Measurements from ENCODE around the gene KIF21A.

Gene KIF21A

GRCh38 chr12:39390752-39391151 is 52.2 kb downstream of the KIF21A start:
- DNase-seq (ENCODE audit: low read depth in 2 of 2), result no peak

GRCh38 chr12:39389399-39390150 is 53.3 kb downstream of the KIF21A start:
- no peak for DNase-seq (ENCODE audit: low read depth in 2 of 2)

GRCh38 chr12:39386335-39386734 is 56.6 kb downstream of the KIF21A start:
- no peak for DNase-seq (ENCODE audit: low read depth in 2 of 2)

GRCh38 chr12:39383114-39383513 is 59.8 kb downstream of the KIF21A start:
- DNase-seq (ENCODE audit: low read depth in 2 of 2), result no peak

GRCh38 chr12:39380090-39380489 is 62.8 kb downstream of the KIF21A start:
- no peak for DNase-seq (ENCODE audit: low read depth in 2 of 2)

- DNase-seq (ENCODE audit: low read depth in 2 of 2), result no peak
Observed at GRCh38 chr12:39378341-39378740, 64.6 kb downstream of the KIF21A start.

GRCh38 chr12:39375206-39375808 is 67.6 kb downstream of the KIF21A start:
- DNase-seq (ENCODE audit: low read depth in 2 of 2), result no peak

GRCh38 chr12:39372929-39373328 is 70.0 kb downstream of the KIF21A start:
- DNase-seq (ENCODE audit: low read depth in 2 of 2), result no peak

- no peak for DNase-seq (ENCODE audit: low read depth in 2 of 2)
Observed at GRCh38 chr12:39372204-39372925, 70.6 kb downstream of the KIF21A start.

- no peak for DNase-seq (ENCODE audit: low read depth in 2 of 2)
Observed at GRCh38 chr12:39369756-39370155, 73.2 kb downstream of the KIF21A start.

GRCh38 chr12:39368891-39369290 is 74.0 kb downstream of the KIF21A start:
- DNase-seq (ENCODE audit: low read depth in 2 of 2), result no peak

GRCh38 chr12:39368096-39368495 is 74.8 kb downstream of the KIF21A start:
- no peak for DNase-seq (ENCODE audit: low read depth in 2 of 2)

- no peak for DNase-seq (ENCODE audit: low read depth in 2 of 2)
Observed at GRCh38 chr12:39367494-39367893, 75.4 kb downstream of the KIF21A start.

GRCh38 chr12:39365364-39366001 is 77.4 kb downstream of the KIF21A start:
- no peak for DNase-seq (ENCODE audit: low read depth in 2 of 2)

GRCh38 chr12:39364196-39364595 is 78.7 kb downstream of the KIF21A start:
- DNase-seq (ENCODE audit: low read depth in 2 of 2), result no peak

GRCh38 chr12:39359645-39360044 is 83.3 kb downstream of the KIF21A start:
- no peak for DNase-seq (ENCODE audit: low read depth in 2 of 2)

- no peak for DNase-seq (ENCODE audit: low read depth in 2 of 2)
Observed at GRCh38 chr12:39357041-39357440, 85.9 kb downstream of the KIF21A start.

GRCh38 chr12:39355841-39356240 is 87.1 kb downstream of the KIF21A start:
- DNase-seq (ENCODE audit: low read depth in 2 of 2), result no peak

- no peak for DNase-seq (ENCODE audit: low read depth in 2 of 2)
Observed at GRCh38 chr12:39354955-39355354, 88.0 kb downstream of the KIF21A start.

- no peak for DNase-seq (ENCODE audit: low read depth in 2 of 2)
Observed at GRCh38 chr12:39352471-39353017, 90.4 kb downstream of the KIF21A start.

GRCh38 chr12:39351153-39351552 is 91.8 kb downstream of the KIF21A start:
- no peak for DNase-seq (ENCODE audit: low read depth in 2 of 2)
